Endodermal cell (in vitro differentiated cells): ENCODE data around the gene SDK1. TPM values are rescaled to one million over a fixed set of nuclear protein-coding genes. Genes with fewer than 3 reads are reported as not detected.

Source experiments
- DNase-seq: peaks from one replicate; pipeline ENCODE4 v3.0.0-alpha.2; 2017
- H3K27ac ChIP-seq: 2 replicates; pipeline ENCODE4 v1.5.1; 2013; ENCODE audit warnings: mild to moderate bottlenecking, low read depth, low read length, moderate library complexity
- H3K27me3 ChIP-seq: 2 replicates; pipeline ENCODE4 v1.6.1; 2013; ENCODE audit warnings: mild to moderate bottlenecking, low read length, moderate library complexity; ENCODE audit not compliant: insufficient read depth, control insufficient read depth, poor library complexity, severe bottlenecking
- H3K36me3 ChIP-seq: 2 replicates; pipeline ENCODE4 v1.7.0; 2013; ENCODE audit warnings: mild to moderate bottlenecking, low read length, moderate library complexity; ENCODE audit not compliant: control insufficient read depth, insufficient read depth
- H3K4me1 ChIP-seq: one replicate; pipeline ENCODE4 v1.7.0; 2013; ENCODE audit warnings: low read length; ENCODE audit not compliant: control insufficient read depth, insufficient read depth
- H3K4me3 ChIP-seq: 2 replicates; pipeline ENCODE4 v1.5.1; 2013; ENCODE audit warnings: mild to moderate bottlenecking, low read length, moderate library complexity
- H3K9ac ChIP-seq: 2 replicates; pipeline ENCODE4 v1.6.1; 2013; ENCODE audit warnings: mild to moderate bottlenecking, low read length, moderate library complexity; ENCODE audit not compliant: poor library complexity, severe bottlenecking; ENCODE audit errors: extremely low read depth
- H3K9me3 ChIP-seq: 2 replicates; pipeline ENCODE4 v1.6.1; 2013; ENCODE audit warnings: mild to moderate bottlenecking, low read length, moderate library complexity; ENCODE audit not compliant: control insufficient read depth
- H3K27ac Mint-ChIP-seq: 2 replicates; pipeline ENCODE4 v1.8.0; 2020; ENCODE audit warnings: mixed read lengths
- H3K27me3 Mint-ChIP-seq: 2 replicates; pipeline ENCODE4 v1.8.0; 2021; ENCODE audit warnings: mild to moderate bottlenecking, mixed read lengths; ENCODE audit not compliant: insufficient read depth
- H3K36me3 Mint-ChIP-seq: 2 replicates; pipeline ENCODE4 v1.8.0; 2020; ENCODE audit warnings: low read depth, mixed read lengths
- H3K4me1 Mint-ChIP-seq: 2 replicates; pipeline ENCODE4 v1.8.0; 2020; ENCODE audit warnings: mixed read lengths
- H3K4me3 Mint-ChIP-seq: 2 replicates; pipeline ENCODE4 v1.8.0; 2020; ENCODE audit warnings: mild to moderate bottlenecking, moderate library complexity, mixed read lengths
- H3K9me3 Mint-ChIP-seq: 2 replicates; pipeline ENCODE4 v1.8.0; 2020; ENCODE audit warnings: mild to moderate bottlenecking, mixed read lengths
- CTCF ChIP-seq: fragments of 200-600 bp; sonication (generic); conservative IDR thresholded peaks from 2 replicates; pipeline ENCODE4 v1.5.0; 2021; ENCODE audit warnings: antibody characterized with exemption, mild to moderate bottlenecking
- WGBS, 2 experiments: methylation state at CpG; one replicate each; pipeline versions ENCODE4 v1.1.5 to v1.1.7; 2013; ENCODE audit warnings: missing lambda C conversion rate in 2 of 2, mixed read lengths in 1 of 2; ENCODE audit not compliant: insufficient coverage in 1 of 2, insufficient read length in 1 of 2; 5-methylcytosine and 5-hydroxymethylcytosine counted together
- total RNA-seq, 2 donors: library from RNA; stranded (reverse); fragmentation: NEBNext Ultra II Directional in 1 of 2; extraction: Animal tissue kit (Norgen Biotek cat#: 25700) in 1 of 2; gene quantifications; 2 replicates in 1 of 2; 3 replicates in 1 of 2; pipeline ENCODE4 v1.2.1, GENCODE V29; 2021

Gene SDK1
- total RNA-seq, 2 donors from 2014 or later: 22.7 to 23.1 TPM

DNA sequence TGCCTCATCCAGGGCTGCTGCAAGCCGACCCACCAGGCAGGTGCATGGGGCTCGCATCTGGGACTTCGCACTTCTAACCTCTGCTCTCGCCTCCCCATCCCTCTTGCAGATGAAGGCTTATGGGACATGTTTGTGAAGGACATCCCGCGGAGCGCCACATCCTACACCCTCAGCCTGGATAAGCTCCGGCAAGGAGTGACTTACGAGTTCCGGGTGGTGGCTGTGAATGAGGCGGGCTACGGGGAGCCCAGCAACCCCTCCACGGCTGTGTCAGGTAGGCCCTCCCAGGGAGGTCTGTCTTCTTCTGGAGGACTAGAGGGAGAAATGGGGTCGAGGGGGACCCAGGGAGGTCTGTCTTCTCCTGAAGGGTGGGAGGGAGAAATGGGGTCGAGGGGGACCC lies 932.1 kb downstream of the SDK1 start:
- Mint-ChIP-seq H3K36me3 (no peaks in the 10 kb centered on the region), H3K4me3 (no peak overlapping the region), H3K27ac (no peak overlapping the region), H3K4me1 (peaks cover 7% of the 10 kb centered on the region), H3K27me3 (peaks cover 1% of the 10 kb centered on the region), H3K9me3 (no peaks in the 10 kb centered on the region)
- H3K27ac ChIP-seq: no peak overlapping the region
- H3K4me3 ChIP-seq: no peak overlapping the region
- H3K4me1 ChIP-seq: no peaks in the 10 kb centered on the region
- no peaks in the 10 kb centered on the region for H3K9me3 ChIP-seq
- WGBS, 2 experiments: 91 to 98% methylated on average over 8 to 15 of the region's 15 CpGs
- H3K36me3 ChIP-seq: no peaks in the 10 kb centered on the region
- no peaks in the 10 kb centered on the region for H3K27me3 ChIP-seq
- H3K9ac ChIP-seq: no peak overlapping the region
- DNase-seq: no peak
- no peak for TF ChIP-seq CTCF

GRCh38 chr7:4233621-4234497 lies 932.8 kb downstream of the SDK1 start:
- no peaks in the 10 kb centered on the region for H3K9me3 ChIP-seq
- H3K36me3 Mint-ChIP-seq: peaks cover 1% of the 10 kb centered on the region
- WGBS, 2 experiments: 93 to 97% methylated on average over 12 to 26 of the region's 26 CpGs
- DNase-seq: no peak
- peaks cover 7% of the 10 kb centered on the region for H3K4me1 Mint-ChIP-seq
- H3K36me3 ChIP-seq: no peaks in the 10 kb centered on the region
- no peak overlapping the region for H3K27ac ChIP-seq
- H3K27me3 Mint-ChIP-seq: peaks cover 1% of the 10 kb centered on the region
- no peaks in the 10 kb centered on the region for H3K4me1 ChIP-seq
- H3K9me3 Mint-ChIP-seq: no peaks in the 10 kb centered on the region
- H3K27me3 ChIP-seq: no peaks in the 10 kb centered on the region
- H3K4me3 ChIP-seq: no peak overlapping the region
- no peak overlapping the region for H3K9ac ChIP-seq
- H3K27ac Mint-ChIP-seq: no peak overlapping the region
- TF ChIP-seq CTCF: no peak
- H3K4me3 Mint-ChIP-seq: no peak overlapping the region

- H3K4me1 Mint-ChIP-seq: peaks cover 7% of the 10 kb centered on the region
- H3K9me3 Mint-ChIP-seq: no peaks in the 10 kb centered on the region
- no peaks in the 10 kb centered on the region for H3K4me1 ChIP-seq
- H3K4me3 Mint-ChIP-seq: no peak overlapping the region
- no peak overlapping the region for H3K27ac Mint-ChIP-seq
- H3K27me3 ChIP-seq: no peaks in the 10 kb centered on the region
- no peaks in the 10 kb centered on the region for H3K36me3 ChIP-seq
- DNase-seq: no peak
- H3K9ac ChIP-seq: no peak overlapping the region
- no peak overlapping the region for H3K4me3 ChIP-seq
- H3K27ac ChIP-seq: no peak overlapping the region
- WGBS, 2 experiments: 88 to 94% methylated on average over 10 to 12 of the region's 12 CpGs
- TF ChIP-seq CTCF: no peak
- H3K9me3 ChIP-seq: no peaks in the 10 kb centered on the region
- H3K36me3 Mint-ChIP-seq: peaks cover 3% of the 10 kb centered on the region
- peaks cover 1% of the 10 kb centered on the region for H3K27me3 Mint-ChIP-seq
These were observed 933.4 kb downstream of the SDK1 start for GRCh38 chr7:4234498-4234855.
